HG03039 (cell line): Measurements from ENCODE around the gene LMO2.

Experiments
- ATAC-seq: cut with Tn5 transposase; IDR thresholded peaks from one replicate; pipeline ENCODE4 v1.9.1; 2021; ENCODE audit warnings: mild to moderate bottlenecking, moderate library complexity; ENCODE audit not compliant: unreplicated experiment

The LMO2 gene

GRCh38 chr11:33889821-33890378 is 2.0 kb downstream of the LMO2 start:
- no peak for ATAC-seq

GRCh38 chr11:33889296-33889695 is 2.6 kb downstream of the LMO2 start:
- no peak for ATAC-seq

- ATAC-seq, result no peak
Measured at GRCh38 chr11:33887886-33888285, 4.0 kb downstream of the LMO2 start.

GRCh38 chr11:33885338-33886005 is 6.4 kb downstream of the LMO2 start:
- ATAC-seq, result no peak

GRCh38 chr11:33884601-33885000 is 7.3 kb downstream of the LMO2 start:
- ATAC-seq, result no peak

GRCh38 chr11:33884035-33884434 is 7.8 kb downstream of the LMO2 start:
- no peak for ATAC-seq

- ATAC-seq, result no peak
Measured at GRCh38 chr11:33881651-33882503, 10.0 kb downstream of the LMO2 start.

- no peak for ATAC-seq
Measured at GRCh38 chr11:33880979-33881378, 10.9 kb downstream of the LMO2 start.

- ATAC-seq, result no peak
Measured at GRCh38 chr11:33879375-33879774, 12.5 kb downstream of the LMO2 start.

- ATAC-seq, result no peak
Measured at GRCh38 chr11:33877038-33877437, 14.8 kb downstream of the LMO2 start.

GRCh38 chr11:33875621-33876294 is 16.1 kb downstream of the LMO2 start:
- no peak for ATAC-seq

GRCh38 chr11:33874910-33875490 is 16.9 kb downstream of the LMO2 start:
- ATAC-seq, result no peak

- no peak for ATAC-seq
Measured at GRCh38 chr11:33874433-33874832, 17.4 kb downstream of the LMO2 start.

- peak; percentile 38 for ATAC-seq
Measured at GRCh38 chr11:33869481-33870422, 22.1 kb downstream of the LMO2 start.

GRCh38 chr11:33868647-33869461 is 23.0 kb downstream of the LMO2 start:
- no peak for ATAC-seq

GRCh38 chr11:33867996-33868646 is 23.8 kb downstream of the LMO2 start:
- no peak for ATAC-seq

- ATAC-seq, result no peak
Measured at GRCh38 chr11:33867561-33867960, 24.3 kb downstream of the LMO2 start.

GRCh38 chr11:33866936-33867335 is 24.9 kb downstream of the LMO2 start:
- no peak for ATAC-seq

GRCh38 chr11:33864479-33864878 is 27.4 kb downstream of the LMO2 start:
- no peak for ATAC-seq
